Large intestine (tissue), 3 donors: ENCODE results near the gene TTC13. TPM values are rescaled to one million over a fixed set of nuclear protein-coding genes. Genes with fewer than 3 reads are reported as not detected.

Experiments
- DNase-seq, 2 donors: peaks; one replicate each; pipeline versions ENCODE4 v3.0.0 to v3.0.0-alpha.2; 2013
- H3K27ac ChIP-seq: one replicate; pipeline ENCODE4 v1.5.1; 2013; ENCODE audit warnings: low read length
- H3K27me3 ChIP-seq: 2 replicates; pipeline ENCODE4 v1.6.1; 2013; ENCODE audit warnings: low read length; ENCODE audit not compliant: control insufficient read depth, insufficient read depth
- H3K36me3 ChIP-seq: 2 replicates; pipeline ENCODE4 v1.6.1; 2013; ENCODE audit warnings: low read length; ENCODE audit not compliant: control insufficient read depth, insufficient read depth
- H3K4me1 ChIP-seq: one replicate; pipeline ENCODE4 v1.6.1; 2013; ENCODE audit warnings: low read length; ENCODE audit not compliant: control insufficient read depth, insufficient read depth
- H3K4me3 ChIP-seq: one replicate; pipeline ENCODE4 v1.5.1; 2013; ENCODE audit warnings: low read length
- H3K9me3 ChIP-seq: one replicate; pipeline ENCODE4 v1.6.1; 2013; ENCODE audit warnings: mild to moderate bottlenecking, low read depth, low read length, moderate library complexity; ENCODE audit not compliant: control insufficient read depth
- WGBS: methylation state at CpG from one replicate; pipeline ENCODE4 v1.1.5; 2013; ENCODE audit warnings: low lambda C conversion rate; ENCODE audit not compliant: insufficient coverage; 5-methylcytosine and 5-hydroxymethylcytosine counted together
- polyA plus RNA-seq: library from polyadenylated mRNA; unstranded; fragments of 120-200 nt; gene quantifications from one replicate; pipeline ENCODE4 v1.2.1, GENCODE V29; 2013

The TTC13 gene
- polyA plus RNA-seq, 1 donor, result 25.5 TPM

GRCh38 chr1:230894664-230895063 lies 84.0 kb downstream of the TTC13 start:
- H3K27me3 ChIP-seq, result no peaks in the 10 kb centered on the region
- H3K9me3 ChIP-seq, result no peaks in the 10 kb centered on the region
- no peaks in the 10 kb centered on the region for H3K4me1 ChIP-seq
- no peaks in the 10 kb centered on the region for H3K36me3 ChIP-seq
- no CpG with 5 or more reads among the region's 5 CpGs for WGBS
- no peak overlapping the region for H3K4me3 ChIP-seq
- no peak for DNase-seq
- no peak overlapping the region for H3K27ac ChIP-seq

DNA sequence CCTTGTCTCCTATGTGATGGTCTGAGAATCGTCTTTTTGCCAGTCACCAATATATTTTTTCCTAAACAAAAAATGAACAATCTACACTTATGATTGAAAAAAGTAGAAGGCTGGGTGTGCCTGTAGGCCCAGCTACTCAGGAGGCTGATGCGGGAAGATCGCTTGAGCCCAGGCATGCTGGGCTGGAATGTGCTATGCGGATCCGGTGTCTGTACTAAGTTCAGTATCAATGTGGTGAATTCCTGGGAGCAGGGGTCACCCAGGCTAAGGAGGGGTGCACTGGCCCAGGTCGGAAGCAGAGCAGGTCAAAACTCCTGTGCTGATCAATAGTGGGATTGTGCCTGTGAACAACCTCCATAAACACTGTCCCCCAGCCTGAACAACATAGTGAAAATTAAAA lies 84.6 kb downstream of the TTC13 start:
- Histone ChIP-seq H3K4me1 (no peaks in the 10 kb centered on the region), H3K4me3 (no peak overlapping the region), H3K27me3 (no peaks in the 10 kb centered on the region), H3K9me3 (no peaks in the 10 kb centered on the region), H3K27ac (no peak overlapping the region), H3K36me3 (no peaks in the 10 kb centered on the region)
- no peak for DNase-seq
- no CpG with 5 or more reads among the region's 6 CpGs for WGBS

- Histone ChIP-seq H3K36me3 (no peaks in the 10 kb centered on the region), H3K9me3 (no peaks in the 10 kb centered on the region), H3K27ac (no peak overlapping the region), H3K4me1 (no peaks in the 10 kb centered on the region), H3K4me3 (no peak overlapping the region), H3K27me3 (no peaks in the 10 kb centered on the region)
- 88% methylated on average over 3 of the region's 6 CpGs for WGBS
- no peak for DNase-seq
Observed at GRCh38 chr1:230892018-230892491, 86.6 kb downstream of the TTC13 start.

GRCh38 chr1:230891413-230891812 lies 87.2 kb downstream of the TTC13 start:
- H3K36me3 ChIP-seq, result no peaks in the 10 kb centered on the region
- no peaks in the 10 kb centered on the region for H3K27me3 ChIP-seq
- no peak overlapping the region for H3K27ac ChIP-seq
- H3K4me1 ChIP-seq, result no peaks in the 10 kb centered on the region
- H3K9me3 ChIP-seq, result no peaks in the 10 kb centered on the region
- no peak for DNase-seq
- H3K4me3 ChIP-seq, result no peak overlapping the region
- WGBS, result no CpG with 5 or more reads among the region's 2 CpGs

GRCh38 chr1:230884646-230885045 lies 94.0 kb downstream of the TTC13 start:
- Histone ChIP-seq H3K4me1 (no peaks in the 10 kb centered on the region), H3K27ac (no peak overlapping the region), H3K9me3 (peaks cover 6% of the 10 kb centered on the region), H3K27me3 (peaks cover 17% of the 10 kb centered on the region), H3K4me3 (no peak overlapping the region), H3K36me3 (no peaks in the 10 kb centered on the region)
- whole genome bisulfite sequencing, result no CpG with 5 or more reads among the region's 2 CpGs
- no peak for DNase-seq

GRCh38 chr1:230883967-230884366 lies 94.7 kb downstream of the TTC13 start:
- no peak overlapping the region for H3K4me3 ChIP-seq
- WGBS, result 100% methylated on average over 2 of the region's 4 CpGs
- H3K27me3 ChIP-seq, result peaks cover 17% of the 10 kb centered on the region
- no peaks in the 10 kb centered on the region for H3K36me3 ChIP-seq
- peaks cover 6% of the 10 kb centered on the region for H3K9me3 ChIP-seq
- no peak overlapping the region for H3K27ac ChIP-seq
- DNase-seq, result no peak
- no peaks in the 10 kb centered on the region for H3K4me1 ChIP-seq

- Histone ChIP-seq H3K36me3 (no peaks in the 10 kb centered on the region), H3K27ac (no peak overlapping the region), H3K27me3 (peaks cover 17% of the 10 kb centered on the region), H3K4me3 (no peak overlapping the region), H3K4me1 (no peaks in the 10 kb centered on the region), H3K9me3 (peaks cover 3% of the 10 kb centered on the region)
- no peak for DNase-seq
- no CpG with 5 or more reads among the region's 8 CpGs for WGBS
Observed at GRCh38 chr1:230879778-230880177, 98.9 kb downstream of the TTC13 start.

- H3K4me1 ChIP-seq, result no peaks in the 10 kb centered on the region
- H3K36me3 ChIP-seq, result no peaks in the 10 kb centered on the region
- no peak overlapping the region for H3K4me3 ChIP-seq
- no peaks in the 10 kb centered on the region for H3K9me3 ChIP-seq
- no peak overlapping the region for H3K27ac ChIP-seq
- H3K27me3 ChIP-seq, result peaks cover 17% of the 10 kb centered on the region
- DNase-seq, result peak in 1 of 2 donors; percentile 10
- WGBS, result 83% methylated on average over 1 of the region's 5 CpGs
Observed at GRCh38 chr1:230878591-230878990, 100.1 kb downstream of the TTC13 start.

DNA sequence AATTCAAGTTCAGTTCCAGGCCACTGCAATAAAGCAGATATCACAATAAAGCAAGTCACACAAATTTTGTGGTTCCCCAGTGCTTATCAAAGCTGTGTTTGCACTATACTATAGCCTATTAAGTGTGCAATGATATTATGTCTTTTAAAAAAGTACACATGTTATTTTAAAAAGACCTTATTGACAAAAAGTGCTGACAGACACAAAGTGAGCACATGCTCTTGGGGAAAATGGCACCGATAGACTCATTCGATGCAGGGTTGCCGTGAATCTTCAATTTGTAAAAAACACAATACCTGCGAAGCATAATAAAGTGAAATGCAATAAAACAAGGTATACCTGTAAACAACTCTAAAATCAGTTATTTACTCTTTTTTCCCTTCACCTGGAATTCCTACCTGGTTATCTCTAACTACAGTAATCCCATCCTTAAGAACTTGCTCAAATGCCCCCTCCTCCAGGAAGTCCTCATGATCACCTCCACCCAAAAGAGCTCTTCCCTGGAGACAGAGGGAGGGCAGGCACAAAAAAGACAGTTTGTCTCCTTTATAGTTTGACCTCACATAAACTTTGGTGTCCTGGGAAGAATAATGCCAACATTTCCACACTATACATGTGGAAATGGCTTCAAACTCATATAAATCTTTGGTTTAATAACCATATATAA lies 100.6 kb downstream of the TTC13 start:
- DNase-seq, result no peak
- H3K4me1 ChIP-seq, result no peaks in the 10 kb centered on the region
- no peak overlapping the region for H3K27ac ChIP-seq
- H3K4me3 ChIP-seq, result no peak overlapping the region
- WGBS, result 89% methylated on average over 4 of the region's 4 CpGs
- no peaks in the 10 kb centered on the region for H3K9me3 ChIP-seq
- peaks cover 17% of the 10 kb centered on the region for H3K27me3 ChIP-seq
- H3K36me3 ChIP-seq, result no peaks in the 10 kb centered on the region

DNA sequence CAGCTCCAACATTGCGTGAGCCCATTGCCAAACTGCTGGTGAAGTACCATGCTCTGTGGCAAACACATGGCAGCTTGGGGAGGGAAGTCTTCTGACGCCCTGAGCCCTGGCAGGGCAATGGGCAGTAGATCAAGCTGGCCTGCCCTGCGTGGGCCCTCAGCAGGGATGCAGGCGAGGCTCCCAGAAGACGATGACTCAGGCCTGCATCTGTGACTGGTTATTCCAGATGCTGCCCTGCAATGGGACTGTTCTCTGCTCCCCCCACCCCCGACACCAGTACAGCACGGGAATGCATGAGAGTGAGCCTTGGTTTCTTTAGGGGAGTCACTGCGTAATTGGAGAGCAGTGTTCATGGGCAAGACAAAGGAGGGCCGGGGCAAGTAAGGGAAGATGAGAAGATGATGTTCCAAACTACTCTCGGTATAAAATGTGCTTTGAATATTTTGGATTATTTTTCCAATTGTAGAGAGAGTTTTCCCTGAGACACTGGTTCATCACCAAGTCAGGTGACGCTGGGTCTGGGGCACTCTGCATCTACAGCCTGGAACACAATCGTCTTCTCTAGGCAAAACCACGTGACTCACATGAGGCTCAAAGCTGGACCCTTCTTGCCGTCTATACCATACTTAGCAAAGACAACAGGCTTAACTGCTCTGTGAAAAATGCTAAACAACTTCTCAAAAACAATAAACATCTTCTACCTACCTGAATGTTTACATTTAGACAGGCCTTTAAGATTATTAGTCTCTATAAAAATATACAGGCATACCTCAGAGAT lies 101.3 kb downstream of the TTC13 start:
- Histone ChIP-seq H3K4me3 (no peak overlapping the region), H3K9me3 (no peaks in the 10 kb centered on the region), H3K4me1 (no peaks in the 10 kb centered on the region), H3K36me3 (no peaks in the 10 kb centered on the region), H3K27ac (no peak overlapping the region), H3K27me3 (peaks cover 15% of the 10 kb centered on the region)
- 100% methylated on average over 2 of the region's 14 CpGs for WGBS
- no peak for DNase-seq
